ENCODE results near the gene ABCA1.

DNA sequence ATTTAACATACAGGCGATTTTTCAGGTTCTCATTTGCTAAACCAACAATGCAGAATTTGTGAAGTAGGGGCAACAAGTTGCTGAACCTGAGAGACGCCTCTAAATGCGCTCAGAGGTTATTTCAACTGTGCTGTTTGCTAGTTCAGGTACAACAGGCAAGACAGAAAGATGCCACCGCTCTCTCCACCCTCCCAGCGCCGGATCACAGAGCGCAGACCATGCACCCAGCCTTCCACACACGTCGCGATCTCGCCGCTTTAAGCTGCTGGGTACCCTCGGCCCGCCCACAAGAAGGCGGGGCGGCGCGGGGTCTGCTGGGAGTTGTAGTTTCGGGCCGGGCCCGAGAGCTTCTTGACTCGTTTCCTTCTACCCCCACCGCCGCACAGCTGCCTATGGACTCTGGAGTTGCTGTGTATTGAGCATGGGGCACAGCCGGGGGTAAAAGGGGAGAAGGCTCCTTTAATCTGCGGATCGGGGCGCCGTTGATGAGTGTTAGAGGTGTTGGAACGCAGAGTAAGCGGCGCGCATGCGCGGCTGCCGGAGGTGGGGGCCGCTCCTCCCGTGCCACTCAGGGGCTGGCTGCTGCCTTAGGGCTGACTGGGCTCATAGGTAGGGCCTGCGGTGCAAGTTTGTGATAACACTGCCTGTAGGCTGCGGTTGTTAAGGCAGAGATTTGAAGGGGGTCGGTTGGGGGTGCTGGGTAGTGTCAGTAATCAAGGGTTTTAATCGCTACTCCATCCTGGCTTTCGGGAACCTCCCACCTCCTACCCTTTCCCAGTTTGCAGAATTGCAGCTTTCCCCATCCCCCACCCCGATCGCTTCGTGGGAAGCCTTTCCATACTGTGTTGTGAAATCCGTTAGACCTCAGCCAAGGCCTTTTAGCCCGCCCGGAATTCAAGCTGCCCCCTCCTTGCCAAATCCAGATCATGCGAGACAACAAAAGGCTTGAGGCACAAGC is 40.3 kb upstream of the ABCA1 start:
- TF ChIP-seq, protein P1, sequence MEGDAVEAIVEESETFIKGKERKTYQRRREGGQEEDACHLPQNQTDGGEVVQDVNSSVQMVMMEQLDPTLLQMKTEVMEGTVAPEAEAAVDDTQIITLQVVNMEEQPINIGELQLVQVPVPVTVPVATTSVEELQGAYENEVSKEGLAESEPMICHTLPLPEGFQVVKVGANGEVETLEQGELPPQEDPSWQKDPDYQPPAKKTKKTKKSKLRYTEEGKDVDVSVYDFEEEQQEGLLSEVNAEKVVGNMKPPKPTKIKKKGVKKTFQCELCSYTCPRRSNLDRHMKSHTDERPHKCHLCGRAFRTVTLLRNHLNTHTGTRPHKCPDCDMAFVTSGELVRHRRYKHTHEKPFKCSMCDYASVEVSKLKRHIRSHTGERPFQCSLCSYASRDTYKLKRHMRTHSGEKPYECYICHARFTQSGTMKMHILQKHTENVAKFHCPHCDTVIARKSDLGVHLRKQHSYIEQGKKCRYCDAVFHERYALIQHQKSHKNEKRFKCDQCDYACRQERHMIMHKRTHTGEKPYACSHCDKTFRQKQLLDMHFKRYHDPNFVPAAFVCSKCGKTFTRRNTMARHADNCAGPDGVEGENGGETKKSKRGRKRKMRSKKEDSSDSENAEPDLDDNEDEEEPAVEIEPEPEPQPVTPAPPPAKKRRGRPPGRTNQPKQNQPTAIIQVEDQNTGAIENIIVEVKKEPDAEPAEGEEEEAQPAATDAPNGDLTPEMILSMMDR (IDR thresholded peaks at IDR 0.05; ENCODE audit: low read length): no peak
- no peak for TF ChIP-seq EZH2 (IDR thresholded peaks at IDR 0.05; ENCODE audit: borderline replicate concordance, low read length)
